ENCODE results near the gene C11orf86.

C11orf86 gene

DNA sequence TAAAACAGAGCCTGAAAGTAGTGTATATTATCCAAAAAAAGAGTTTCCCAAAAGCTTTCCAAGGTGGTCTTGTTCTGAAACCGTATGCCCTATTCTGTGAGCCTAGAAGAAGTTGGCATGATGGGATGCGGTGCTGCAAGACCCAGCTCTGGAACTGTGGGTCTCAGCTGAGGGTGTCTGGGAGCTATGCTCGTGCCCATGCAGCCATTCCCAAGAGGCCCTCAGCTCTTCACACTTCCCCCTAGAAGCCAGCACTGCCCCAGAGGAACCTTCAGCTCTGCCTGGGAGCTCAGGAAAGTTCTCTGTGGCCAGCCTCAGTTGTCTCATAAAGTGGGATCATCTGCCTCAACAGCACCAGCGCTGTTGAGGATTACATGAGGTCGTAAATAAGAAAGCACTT lies 41.4 kb downstream of the C11orf86 start:
- TF ChIP-seq, protein P1, sequence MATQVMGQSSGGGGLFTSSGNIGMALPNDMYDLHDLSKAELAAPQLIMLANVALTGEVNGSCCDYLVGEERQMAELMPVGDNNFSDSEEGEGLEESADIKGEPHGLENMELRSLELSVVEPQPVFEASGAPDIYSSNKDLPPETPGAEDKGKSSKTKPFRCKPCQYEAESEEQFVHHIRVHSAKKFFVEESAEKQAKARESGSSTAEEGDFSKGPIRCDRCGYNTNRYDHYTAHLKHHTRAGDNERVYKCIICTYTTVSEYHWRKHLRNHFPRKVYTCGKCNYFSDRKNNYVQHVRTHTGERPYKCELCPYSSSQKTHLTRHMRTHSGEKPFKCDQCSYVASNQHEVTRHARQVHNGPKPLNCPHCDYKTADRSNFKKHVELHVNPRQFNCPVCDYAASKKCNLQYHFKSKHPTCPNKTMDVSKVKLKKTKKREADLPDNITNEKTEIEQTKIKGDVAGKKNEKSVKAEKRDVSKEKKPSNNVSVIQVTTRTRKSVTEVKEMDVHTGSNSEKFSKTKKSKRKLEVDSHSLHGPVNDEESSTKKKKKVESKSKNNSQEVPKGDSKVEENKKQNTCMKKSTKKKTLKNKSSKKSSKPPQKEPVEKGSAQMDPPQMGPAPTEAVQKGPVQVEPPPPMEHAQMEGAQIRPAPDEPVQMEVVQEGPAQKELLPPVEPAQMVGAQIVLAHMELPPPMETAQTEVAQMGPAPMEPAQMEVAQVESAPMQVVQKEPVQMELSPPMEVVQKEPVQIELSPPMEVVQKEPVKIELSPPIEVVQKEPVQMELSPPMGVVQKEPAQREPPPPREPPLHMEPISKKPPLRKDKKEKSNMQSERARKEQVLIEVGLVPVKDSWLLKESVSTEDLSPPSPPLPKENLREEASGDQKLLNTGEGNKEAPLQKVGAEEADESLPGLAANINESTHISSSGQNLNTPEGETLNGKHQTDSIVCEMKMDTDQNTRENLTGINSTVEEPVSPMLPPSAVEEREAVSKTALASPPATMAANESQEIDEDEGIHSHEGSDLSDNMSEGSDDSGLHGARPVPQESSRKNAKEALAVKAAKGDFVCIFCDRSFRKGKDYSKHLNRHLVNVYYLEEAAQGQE (IDR thresholded peaks at IDR 0.05; ENCODE audit: insufficient read depth in 1 of 2, low read depth in 2 of 2, low read length in 2 of 2): no peak
- TF ChIP-seq SIN3A (IDR thresholded peaks at IDR 0.05; ENCODE audit: borderline replicate concordance, insufficient read depth, low read length) (no peak), TAF1 (IDR thresholded peaks at IDR 0.05; ENCODE audit: borderline replicate concordance, insufficient read depth, low read length) (no peak), POLR2AphosphoS5 (IDR thresholded peaks at IDR 0.05; ENCODE audit: low read depth, low read length) (no peak), FOXP2 (optimal IDR thresholded peaks at IDR 0.05; ENCODE audit: borderline replicate concordance, extremely low read depth, extremely low read length, insufficient read depth) (no peak)

- TF ChIP-seq, protein P1 (IDR thresholded peaks at IDR 0.05; ENCODE audit: insufficient read depth in 1 of 2, low read depth in 2 of 2, low read length in 2 of 2): no peak
- no peak for TF ChIP-seq TAF1 (IDR thresholded peaks at IDR 0.05; ENCODE audit: borderline replicate concordance, insufficient read depth, low read length)
- no peak for TF ChIP-seq FOXP2 (optimal IDR thresholded peaks at IDR 0.05; ENCODE audit: borderline replicate concordance, extremely low read depth, extremely low read length, insufficient read depth)
- TF ChIP-seq POLR2AphosphoS5 (IDR thresholded peaks at IDR 0.05; ENCODE audit: low read depth, low read length): no peak
- TF ChIP-seq SIN3A (IDR thresholded peaks at IDR 0.05; ENCODE audit: borderline replicate concordance, insufficient read depth, low read length): no peak
Observed at GRCh38 chr11:67020949-67021348, 45.8 kb downstream of the C11orf86 start.

DNA sequence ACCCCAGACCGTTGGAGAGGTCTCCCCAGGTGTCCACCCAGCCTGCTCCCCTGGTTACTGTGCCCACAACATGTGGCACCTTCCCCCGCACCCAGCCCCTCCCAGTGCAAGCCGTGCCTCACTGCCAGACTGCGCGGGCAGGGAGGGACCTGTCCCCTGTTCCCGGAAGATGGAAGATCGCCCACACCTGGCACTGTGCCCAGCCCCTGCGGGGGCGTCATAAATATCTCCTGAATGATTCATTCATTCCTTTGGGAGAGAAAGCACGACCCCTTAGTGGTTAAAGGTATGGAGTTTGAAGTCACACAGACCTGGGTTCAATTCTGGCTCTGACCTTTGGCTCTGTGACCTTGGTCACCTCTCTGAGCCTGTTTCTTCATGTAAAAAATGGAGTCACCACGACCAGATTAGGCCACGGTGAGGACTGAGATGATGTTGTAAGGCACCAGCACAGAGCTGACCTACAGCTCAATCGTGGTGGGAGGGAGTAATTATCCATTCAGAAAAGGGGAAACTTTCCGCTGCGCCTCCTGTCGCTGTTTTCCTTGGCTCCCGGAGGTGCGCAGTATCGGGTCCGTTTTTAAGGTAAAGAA lies 47.3 kb downstream of the C11orf86 start:
- no peak for TF ChIP-seq POLR2AphosphoS5 (IDR thresholded peaks at IDR 0.05; ENCODE audit: low read depth, low read length)
- TF ChIP-seq FOXP2 (optimal IDR thresholded peaks at IDR 0.05; ENCODE audit: borderline replicate concordance, extremely low read depth, extremely low read length, insufficient read depth): no peak

GRCh38 chr11:67022961-67023956 lies 48.2 kb downstream of the C11orf86 start, which contains the start of gene SYT12:
Gene SYT12 (plus strand): TSS chr11:67023134. CDS start chr11:67030145, 7,011 bp downstream.
- TF ChIP-seq FOXP2 (optimal IDR thresholded peaks at IDR 0.05; ENCODE audit: borderline replicate concordance, extremely low read depth, extremely low read length, insufficient read depth) (no peak), POLR2AphosphoS5 (IDR thresholded peaks at IDR 0.05; ENCODE audit: low read depth, low read length) (no peak), TAF1 (IDR thresholded peaks at IDR 0.05; ENCODE audit: borderline replicate concordance, insufficient read depth, low read length) (no peak), SIN3A (IDR thresholded peaks at IDR 0.05; ENCODE audit: borderline replicate concordance, insufficient read depth, low read length) (no peak)
- TF ChIP-seq, protein P1 (IDR thresholded peaks at IDR 0.05; ENCODE audit: insufficient read depth in 1 of 2, low read depth in 2 of 2, low read length in 2 of 2): no peak

GRCh38 chr11:67023957-67024353 lies 48.9 kb downstream of the C11orf86 start:
- TF ChIP-seq POLR2AphosphoS5 (IDR thresholded peaks at IDR 0.05; ENCODE audit: low read depth, low read length) (no peak), SIN3A (IDR thresholded peaks at IDR 0.05; ENCODE audit: borderline replicate concordance, insufficient read depth, low read length) (no peak), FOXP2 (optimal IDR thresholded peaks at IDR 0.05; ENCODE audit: borderline replicate concordance, extremely low read depth, extremely low read length, insufficient read depth) (no peak), TAF1 (IDR thresholded peaks at IDR 0.05; ENCODE audit: borderline replicate concordance, insufficient read depth, low read length) (no peak)
- TF ChIP-seq, protein P1 (IDR thresholded peaks at IDR 0.05; ENCODE audit: insufficient read depth in 1 of 2, low read depth in 2 of 2, low read length in 2 of 2): no peak
